Muscle layer of duodenum (tissue), 2 donors: ENCODE data around the gene TFEB.

Source experiments
- H3K27ac ChIP-seq: one replicate; pipeline ENCODE4 v1.7.0; 2013; ENCODE audit warnings: mild to moderate bottlenecking, low read length
- H3K27me3 ChIP-seq: one replicate; pipeline ENCODE4 v1.7.0; 2013; ENCODE audit warnings: low read depth, mild to moderate bottlenecking, control low read depth, low read length
- H3K36me3 ChIP-seq, 2 donors: one replicate each; pipeline ENCODE4 v1.7.0; 2013; ENCODE audit warnings: low read length in 2 of 2, control low read depth in 1 of 2, mild to moderate bottlenecking in 1 of 2; ENCODE audit not compliant: insufficient read depth in 2 of 2, control insufficient read depth in 1 of 2
- H3K4me1 ChIP-seq, 2 donors: one replicate each; pipeline ENCODE4 v1.7.0; 2013; ENCODE audit warnings: low read length in 2 of 2, mild to moderate bottlenecking in 2 of 2, control low read depth in 1 of 2, moderate library complexity in 1 of 2; ENCODE audit not compliant: insufficient read depth in 2 of 2, control insufficient read depth in 1 of 2
- H3K4me3 ChIP-seq, 2 donors: one replicate each; pipeline ENCODE4 v1.7.0; 2013; ENCODE audit warnings: low read length in 2 of 2, low read depth in 1 of 2, mild to moderate bottlenecking in 1 of 2
- H3K9me3 ChIP-seq, 2 donors: one replicate each; pipeline ENCODE4 v1.7.0; 2013; ENCODE audit warnings: low read length in 2 of 2, control low read depth in 1 of 2, mild to moderate bottlenecking in 1 of 2; ENCODE audit not compliant: control insufficient read depth in 1 of 2
- donor health status: healthy.

The TFEB gene

DNA sequence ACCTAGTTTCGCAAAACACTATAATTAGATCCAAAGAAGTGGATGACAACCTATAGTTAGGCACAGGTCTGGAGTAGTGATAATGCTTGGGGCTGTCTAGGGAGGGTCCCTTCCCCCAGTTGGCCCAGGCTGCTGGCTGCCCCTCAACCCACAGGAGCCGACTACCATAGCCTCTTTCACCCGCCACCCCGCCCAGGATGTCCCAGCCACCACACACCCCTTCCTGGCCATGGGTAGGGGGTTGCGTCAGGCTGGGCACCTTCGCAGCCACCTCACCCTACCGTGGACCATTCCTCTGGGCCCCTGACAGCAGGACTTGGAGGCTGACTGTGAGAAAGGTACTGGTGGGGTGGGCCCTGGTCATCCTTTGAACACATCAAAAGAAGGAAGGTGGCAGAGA is 8.5 kb downstream of the TFEB start:
- Histone ChIP-seq H3K27ac (no peak overlapping the region), H3K27me3 (no peaks in the 10 kb centered on the region), H3K4me1 (peaks cover 9 to 62% of the 10 kb centered on the region in 2 donors), H3K4me3 (no peak overlapping the region), H3K36me3 (no peaks in the 10 kb centered on the region), H3K9me3 (no peaks in the 10 kb centered on the region)

DNA sequence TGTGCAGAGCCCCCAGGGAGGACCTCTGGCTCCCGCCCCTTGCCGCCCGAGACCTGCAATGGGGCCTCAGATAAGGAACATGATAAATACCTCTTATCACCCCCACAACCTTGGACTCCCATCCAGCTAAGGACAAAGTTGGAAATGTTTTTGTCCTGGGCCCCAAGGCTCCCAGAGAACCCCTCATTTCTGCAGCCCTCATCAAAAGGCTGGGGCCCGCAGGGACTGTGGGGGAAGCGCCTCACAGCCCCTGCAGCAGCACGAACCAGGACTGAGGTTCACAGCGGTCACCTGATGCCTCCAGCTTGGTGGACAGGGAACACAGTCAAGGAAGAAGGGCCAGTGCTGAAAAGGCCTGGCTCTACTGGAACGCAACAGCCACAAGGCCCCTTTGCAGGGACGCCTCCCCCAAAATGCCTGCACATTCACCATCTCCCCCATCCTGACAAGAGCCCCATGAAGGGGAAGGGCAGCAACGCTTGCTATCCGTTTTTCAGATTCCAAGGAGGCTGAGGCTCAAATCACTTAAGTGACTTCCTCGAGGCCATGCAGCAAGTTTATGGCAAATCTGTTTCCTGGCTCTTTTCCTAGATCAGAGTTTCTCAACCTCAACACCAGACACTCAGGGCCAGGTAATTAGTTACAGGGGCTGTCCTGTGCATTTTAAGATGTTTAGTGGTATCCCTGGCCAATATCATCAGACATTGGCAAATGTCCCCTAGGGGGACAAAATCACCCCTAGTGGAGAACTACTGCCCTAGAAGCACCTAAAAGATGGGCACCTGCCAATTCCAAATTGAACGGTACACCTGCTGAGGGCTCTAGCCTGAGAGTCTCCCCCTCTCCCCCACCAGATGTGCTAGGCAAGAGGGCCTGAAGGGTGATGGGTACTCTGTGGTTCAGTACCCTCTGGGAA is 10.6 kb downstream of the TFEB start:
- Histone ChIP-seq H3K27ac (no peak overlapping the region), H3K9me3 (no peaks in the 10 kb centered on the region), H3K27me3 (no peaks in the 10 kb centered on the region), H3K4me1 (peaks cover 4 to 43% of the 10 kb centered on the region in 2 donors), H3K36me3 (no peaks in the 10 kb centered on the region), H3K4me3 (no peak overlapping the region)

DNA sequence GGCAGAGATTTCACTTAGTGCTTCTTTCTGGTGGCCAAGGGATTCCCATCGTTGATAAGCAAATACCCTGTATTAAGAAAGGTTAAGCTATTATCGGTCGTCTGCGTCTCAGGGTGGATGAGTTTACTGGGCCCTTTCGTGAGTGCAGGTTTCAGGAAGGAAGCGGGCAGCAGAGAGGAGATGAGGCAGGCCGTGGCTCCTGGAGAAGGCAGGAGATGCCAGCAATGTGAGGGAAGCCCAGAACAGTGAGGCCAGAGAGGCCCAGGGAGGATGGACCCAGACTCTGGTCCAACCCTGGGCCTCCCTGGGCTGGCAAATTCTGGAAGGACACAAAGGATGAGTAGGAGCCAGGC is 11.2 kb downstream of the TFEB start:
- peaks cover 4 to 40% of the 10 kb centered on the region in 2 donors for H3K4me1 ChIP-seq
- no peaks in the 10 kb centered on the region for H3K27me3 ChIP-seq
- no peak overlapping the region for H3K4me3 ChIP-seq
- H3K27ac ChIP-seq = peak overlapping the region; percentile 31
- H3K9me3 ChIP-seq = no peaks in the 10 kb centered on the region
- H3K36me3 ChIP-seq = no peaks in the 10 kb centered on the region

DNA sequence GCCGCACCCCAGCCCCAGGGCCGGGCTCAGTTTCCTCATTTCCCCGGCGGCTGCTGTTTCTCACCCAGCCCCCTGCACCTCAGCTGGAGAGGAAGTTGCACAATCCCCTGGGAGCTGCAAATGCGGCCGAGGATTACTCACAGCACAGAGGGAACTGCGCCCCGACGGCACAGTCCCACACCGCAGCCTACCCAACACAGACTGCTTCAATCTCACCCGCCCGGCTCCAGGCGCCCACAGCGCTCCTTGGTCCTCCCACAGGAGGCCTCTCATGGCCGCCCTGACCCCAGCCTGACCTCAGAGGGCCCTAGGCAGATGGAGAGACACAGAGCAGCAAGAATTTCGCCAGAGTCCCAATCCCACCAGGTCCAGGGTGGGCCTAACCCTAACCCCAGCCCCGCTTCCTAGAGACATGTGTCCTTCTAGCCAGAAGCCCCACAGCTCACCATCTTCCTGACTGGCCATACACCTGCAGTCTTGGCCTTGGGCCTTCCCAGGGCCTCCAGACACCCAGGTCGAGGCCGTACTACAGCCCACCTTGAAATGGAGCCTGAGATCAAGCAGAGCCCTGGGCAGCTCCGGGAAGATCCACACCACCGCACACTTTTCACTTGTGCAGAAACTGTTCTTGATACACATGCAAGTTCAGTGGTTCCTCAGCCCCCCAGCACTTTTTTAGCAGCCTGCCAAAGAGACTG is 11.7 kb downstream of the TFEB start:
- H3K27me3 ChIP-seq = no peaks in the 10 kb centered on the region
- peak overlapping the region; percentile 31 for H3K27ac ChIP-seq
- H3K9me3 ChIP-seq = no peaks in the 10 kb centered on the region
- peak overlapping the region in 1 of 2 donors; percentile 40 for H3K4me3 ChIP-seq
- H3K36me3 ChIP-seq = no peaks in the 10 kb centered on the region
- H3K4me1 ChIP-seq = peaks cover 4 to 36% of the 10 kb centered on the region in 2 donors

DNA sequence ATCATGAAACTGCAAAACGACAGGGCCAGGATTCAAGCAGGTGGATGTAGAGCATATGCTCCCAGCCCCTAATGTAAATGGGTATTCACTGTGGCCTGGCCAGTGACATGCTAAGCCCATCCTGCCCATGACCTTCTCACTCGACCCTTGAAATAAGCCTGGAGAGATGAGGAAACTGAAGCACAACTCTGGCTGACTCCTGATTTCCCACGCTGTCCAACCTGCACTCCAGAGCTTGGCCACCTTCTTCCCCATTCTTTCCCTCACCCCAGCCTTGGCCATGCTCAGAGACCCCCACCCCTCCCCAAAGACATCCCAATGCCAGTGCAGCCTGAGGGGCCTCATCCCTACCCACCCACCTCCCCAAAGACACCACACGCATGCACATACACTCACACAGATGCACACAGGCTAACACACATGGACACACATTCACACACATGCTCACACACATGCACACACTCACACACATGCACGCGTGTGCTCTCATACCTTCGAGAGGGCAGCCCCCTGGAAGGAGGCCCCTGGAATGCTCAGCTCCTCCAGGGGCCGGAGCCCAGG is 12.4 kb downstream of the TFEB start:
- H3K4me3 ChIP-seq = peak overlapping the region; percentile 18 to 40
- H3K36me3 ChIP-seq = no peaks in the 10 kb centered on the region
- H3K27me3 ChIP-seq = no peaks in the 10 kb centered on the region
- H3K27ac ChIP-seq = no peak overlapping the region
- H3K4me1 ChIP-seq = peaks cover 4 to 31% of the 10 kb centered on the region in 2 donors
- no peaks in the 10 kb centered on the region for H3K9me3 ChIP-seq

DNA sequence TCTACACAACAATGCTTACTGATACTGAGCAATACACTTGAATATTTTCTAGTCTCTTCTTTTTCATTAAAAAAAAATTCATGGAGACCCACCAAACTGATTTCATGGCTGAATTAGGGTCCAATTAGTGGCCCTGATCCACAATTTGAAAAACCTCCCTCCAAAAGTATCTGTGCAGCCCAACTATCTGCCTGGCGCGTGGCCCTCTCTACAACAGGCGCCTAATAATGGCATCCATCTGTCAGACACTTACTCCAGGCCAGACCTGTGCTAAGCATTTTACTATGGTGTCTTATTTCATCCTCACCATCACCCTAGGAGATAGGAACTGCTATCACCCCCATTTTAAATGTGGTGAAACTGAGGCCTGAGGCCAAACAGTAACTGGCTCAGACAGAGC is 14.0 kb downstream of the TFEB start:
- Histone ChIP-seq H3K36me3 (no peaks in the 10 kb centered on the region), H3K4me3 (no peak overlapping the region), H3K27ac (no peak overlapping the region), H3K27me3 (no peaks in the 10 kb centered on the region), H3K4me1 (peaks cover 4 to 43% of the 10 kb centered on the region in 2 donors), H3K9me3 (no peaks in the 10 kb centered on the region)

DNA sequence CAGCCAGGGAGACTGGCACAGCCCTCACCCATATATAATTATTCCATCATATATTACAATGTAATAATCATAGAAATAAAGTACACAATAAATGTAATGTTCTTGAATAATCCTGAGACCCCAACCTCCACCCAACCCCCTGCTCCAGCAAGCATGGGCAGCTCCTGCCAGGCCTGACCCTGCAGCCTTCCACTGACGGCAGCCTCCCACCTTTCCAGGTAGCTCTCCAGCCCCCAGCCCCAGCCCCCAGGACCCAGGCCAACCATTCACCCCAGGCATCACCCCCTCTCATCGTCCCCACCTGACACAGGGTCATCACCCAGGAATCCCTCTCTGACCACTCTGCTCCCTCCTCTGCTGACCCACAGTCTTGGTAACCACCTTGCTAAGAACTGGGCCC is 14.6 kb downstream of the TFEB start:
- H3K9me3 ChIP-seq = no peaks in the 10 kb centered on the region
- no peak overlapping the region for H3K27ac ChIP-seq
- H3K36me3 ChIP-seq = no peaks in the 10 kb centered on the region
- H3K4me3 ChIP-seq = no peak overlapping the region
- no peaks in the 10 kb centered on the region for H3K27me3 ChIP-seq
- H3K4me1 ChIP-seq = peaks cover 4 to 50% of the 10 kb centered on the region in 2 donors

DNA sequence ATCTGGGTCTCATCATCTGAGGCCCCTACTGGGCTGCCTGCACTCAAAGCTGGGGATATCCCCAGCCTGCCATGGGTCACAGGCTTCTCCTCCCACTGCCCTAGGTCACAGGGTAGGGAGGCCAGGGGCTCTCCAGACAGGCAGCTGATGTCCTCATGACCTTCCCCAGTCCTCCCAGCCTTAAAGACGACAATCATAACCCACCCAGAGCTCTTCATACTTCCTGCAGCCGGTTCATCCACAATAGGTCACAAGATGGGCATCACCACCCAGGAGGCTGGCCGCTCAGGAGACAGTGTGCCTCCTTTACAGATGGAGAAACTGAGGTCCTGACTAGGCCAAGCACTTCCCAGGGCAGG is 15.2 kb downstream of the TFEB start:
- no peaks in the 10 kb centered on the region for H3K27me3 ChIP-seq
- H3K4me1 ChIP-seq = peaks cover 4 to 53% of the 10 kb centered on the region in 2 donors
- no peaks in the 10 kb centered on the region for H3K9me3 ChIP-seq
- H3K36me3 ChIP-seq = no peaks in the 10 kb centered on the region
- no peak overlapping the region for H3K27ac ChIP-seq
- no peak overlapping the region for H3K4me3 ChIP-seq

DNA sequence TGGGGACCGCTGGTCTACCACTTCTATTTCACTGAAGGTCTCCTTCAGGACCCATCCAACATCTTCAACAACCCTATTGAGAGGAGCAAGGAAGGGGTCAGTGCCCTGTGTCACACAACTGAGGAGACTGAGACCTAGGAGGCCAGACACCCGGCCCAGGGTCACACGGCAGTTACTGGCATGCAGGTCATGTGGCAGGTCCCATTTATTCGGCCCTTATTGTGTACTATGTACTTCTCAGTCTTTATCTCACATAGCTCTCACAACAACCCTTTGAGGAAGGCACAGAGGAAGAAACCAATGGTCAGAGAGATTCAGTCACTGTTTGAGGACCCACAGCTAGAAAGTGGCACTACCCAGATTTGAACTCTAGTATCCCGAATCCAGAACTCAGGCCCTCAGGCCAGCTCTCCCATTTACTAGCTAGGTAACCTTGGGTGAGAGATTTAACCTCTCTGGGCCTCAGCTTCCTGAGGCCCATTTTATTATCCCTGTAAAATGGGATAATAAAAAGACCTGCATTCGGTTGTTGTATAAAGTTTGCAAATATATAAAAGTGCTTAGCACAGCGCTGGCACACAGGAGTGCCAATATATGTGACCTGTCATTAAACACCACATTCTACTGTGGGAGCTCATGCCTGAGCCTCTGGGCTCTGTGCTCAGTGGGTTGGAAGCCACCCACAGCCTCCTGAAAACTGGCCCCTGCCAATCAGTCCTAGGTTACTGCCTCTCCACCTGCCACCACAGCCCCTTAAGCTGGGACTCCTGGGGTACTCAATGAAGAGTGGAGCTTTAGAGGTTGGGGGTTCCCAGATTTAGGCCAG is 15.8 kb downstream of the TFEB start:
- peaks cover 4 to 52% of the 10 kb centered on the region in 2 donors for H3K4me1 ChIP-seq
- no peak overlapping the region for H3K27ac ChIP-seq
- H3K9me3 ChIP-seq = no peaks in the 10 kb centered on the region
- no peak overlapping the region for H3K4me3 ChIP-seq
- no peaks in the 10 kb centered on the region for H3K27me3 ChIP-seq
- H3K36me3 ChIP-seq = no peaks in the 10 kb centered on the region

DNA sequence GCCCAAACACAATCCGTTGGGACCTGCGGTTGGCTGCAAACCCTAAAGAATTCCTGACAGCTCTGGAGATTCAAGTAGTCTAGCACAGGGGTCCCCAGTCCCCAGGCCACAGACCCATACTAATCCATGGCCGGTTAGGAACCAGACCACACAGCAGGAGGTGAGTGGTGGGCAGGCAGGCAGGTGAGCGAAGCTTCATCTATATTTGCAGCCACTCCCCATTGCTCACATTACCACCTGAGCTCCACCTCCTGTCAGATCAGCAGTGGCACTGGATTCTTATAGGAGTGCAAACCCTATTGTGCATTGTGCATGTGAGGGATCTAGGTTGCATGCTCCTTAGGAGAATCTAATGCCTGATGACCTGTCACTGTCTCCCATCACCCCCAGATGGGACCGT is 16.6 kb downstream of the TFEB start:
- Histone ChIP-seq H3K4me1 (peaks cover 3 to 52% of the 10 kb centered on the region in 2 donors), H3K27me3 (no peaks in the 10 kb centered on the region), H3K4me3 (no peak overlapping the region), H3K27ac (no peak overlapping the region), H3K9me3 (no peaks in the 10 kb centered on the region), H3K36me3 (no peaks in the 10 kb centered on the region)

DNA sequence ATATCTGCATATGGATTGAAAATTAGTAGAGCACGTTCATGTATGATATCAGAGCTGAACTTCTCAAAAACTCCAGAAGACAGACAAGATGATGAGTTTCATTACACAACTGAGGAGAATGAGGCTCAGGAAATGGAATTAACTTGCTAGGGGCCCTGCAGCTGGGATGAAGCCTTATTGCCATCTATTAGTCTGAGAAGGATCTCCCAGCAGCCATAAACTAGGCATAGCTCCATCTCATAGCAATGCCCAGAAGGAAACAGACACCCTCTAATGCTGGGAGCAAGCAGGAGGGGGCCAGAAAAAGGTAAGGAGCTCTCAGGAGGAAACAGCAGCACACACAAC is 18.0 kb downstream of the TFEB start:
- H3K36me3 ChIP-seq = no peaks in the 10 kb centered on the region
- peaks cover 15 to 54% of the 10 kb centered on the region in 2 donors for H3K4me1 ChIP-seq
- no peak overlapping the region for H3K4me3 ChIP-seq
- no peaks in the 10 kb centered on the region for H3K27me3 ChIP-seq
- H3K9me3 ChIP-seq = no peaks in the 10 kb centered on the region
- H3K27ac ChIP-seq = no peak overlapping the region
